GM13977 (cell line): ENCODE results near the gene KBTBD8.

Experiments
- DNase-seq: peaks from one replicate; pipeline ENCODE4 v3.0.0; 2012; ENCODE audit warnings: low spot score
- CTCF ChIP-seq: IDR thresholded peaks from 2 replicates; pipeline ENCODE4 v1.5.1; 2012; ENCODE audit warnings: mild to moderate bottlenecking, control low read depth; ENCODE audit not compliant: insufficient read depth; ENCODE audit errors: extremely low read depth, missing control alignments
- in situ Hi-C: fragments of 300-500 bp; cut with MboI; formaldehyde crosslinking; loops from one replicate; pipeline ENCODE4 v1.12.0; 2022; ENCODE audit warnings: low sequenced_read_pairs, low pct_unique_long_range_greater_than_20kb, mixed read lengths, inconsistent platforms; ENCODE audit not compliant: unreplicated experiment

KBTBD8 gene

DNA sequence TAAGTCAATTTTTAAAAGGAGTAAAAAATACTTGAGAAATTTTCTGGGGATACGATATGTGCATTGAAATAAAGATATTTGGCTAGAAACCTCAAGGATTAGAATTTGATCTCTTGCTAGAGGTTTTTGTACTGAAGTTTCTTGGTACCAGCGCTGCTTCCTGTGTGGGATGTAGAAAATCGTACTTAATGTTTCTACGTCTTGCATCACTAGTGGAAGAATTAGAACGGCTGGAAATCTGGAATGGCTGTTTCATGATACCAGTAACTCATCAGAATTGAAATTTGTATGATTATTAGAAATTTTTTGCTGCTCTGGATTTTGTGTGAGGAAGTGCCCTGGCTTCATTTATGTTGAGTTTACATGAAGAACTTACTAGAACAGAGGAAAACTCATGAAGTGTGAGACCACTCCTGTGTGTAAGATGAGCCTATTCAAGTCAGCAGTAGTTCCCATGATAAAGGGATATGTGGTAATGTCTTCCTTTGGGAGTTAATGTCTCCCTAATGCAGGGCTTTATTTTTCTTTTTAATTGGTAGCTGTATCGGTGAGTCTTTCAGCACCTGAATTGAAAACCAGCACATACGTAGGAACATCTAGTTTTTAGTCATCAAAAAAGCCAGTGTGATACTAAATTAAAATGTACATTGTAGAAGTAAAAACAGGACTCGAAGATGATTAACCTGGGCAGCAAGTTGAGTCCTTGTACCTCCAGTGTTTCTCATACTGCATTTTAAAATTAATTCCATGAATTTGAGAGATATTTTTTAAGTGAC, 3.2 kb downstream of the KBTBD8 start:
- no peak for TF ChIP-seq CTCF
- no peak for DNase-seq
- in situ Hi-C loops = no loop called here

DNA sequence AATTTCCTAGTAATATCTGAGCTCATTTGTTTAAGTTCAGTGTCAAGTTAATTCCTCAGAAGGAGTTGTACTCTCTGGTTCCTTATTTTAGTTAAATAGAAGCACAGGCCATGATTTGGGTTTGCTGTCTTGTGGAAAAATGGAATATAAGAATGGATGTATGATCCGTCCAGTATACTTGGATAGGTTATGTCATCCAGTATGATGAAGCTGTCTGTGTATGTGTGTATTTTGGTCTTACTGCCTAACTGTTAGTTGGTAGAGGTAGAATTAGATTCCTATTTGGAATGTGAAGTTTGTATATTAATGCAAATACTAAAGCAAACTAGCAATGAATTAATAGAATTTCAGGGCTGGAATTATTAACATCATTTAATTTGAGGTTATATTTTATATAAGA, 7.9 kb downstream of the KBTBD8 start:
- in situ Hi-C loops = no loop called here
- TF ChIP-seq CTCF = no peak
- no peak for DNase-seq

DNA sequence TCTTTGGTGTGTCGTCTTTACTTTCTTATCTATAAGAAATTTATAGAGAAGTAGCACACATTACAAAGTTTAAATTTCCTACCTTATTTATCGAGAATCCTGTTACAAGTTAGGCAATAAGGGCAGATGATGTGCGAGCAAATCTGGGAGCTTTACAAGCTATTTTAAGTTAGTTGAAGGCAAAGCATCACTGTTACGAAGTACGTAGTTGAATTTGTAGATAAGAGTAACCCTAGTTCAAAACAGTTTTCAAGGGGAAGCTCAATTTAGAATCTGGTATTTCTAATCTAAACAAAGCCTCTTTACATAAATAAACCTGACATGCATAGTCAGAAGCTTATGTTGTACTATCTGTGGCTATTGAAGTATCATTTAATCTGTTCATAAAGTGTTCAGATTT, 8.4 kb downstream of the KBTBD8 start:
- DNase-seq = no peak
- no peak for TF ChIP-seq CTCF
- in situ Hi-C loops = no loop called here

GRCh38 chr3:67008388-67008787, 10.3 kb downstream of the KBTBD8 start:
- no peak for DNase-seq
- in situ Hi-C loops = no loop called here
- no peak for TF ChIP-seq CTCF

GRCh38 chr3:67009716-67010115, 11.6 kb downstream of the KBTBD8 start:
- in situ Hi-C loops = no loop called here

DNA sequence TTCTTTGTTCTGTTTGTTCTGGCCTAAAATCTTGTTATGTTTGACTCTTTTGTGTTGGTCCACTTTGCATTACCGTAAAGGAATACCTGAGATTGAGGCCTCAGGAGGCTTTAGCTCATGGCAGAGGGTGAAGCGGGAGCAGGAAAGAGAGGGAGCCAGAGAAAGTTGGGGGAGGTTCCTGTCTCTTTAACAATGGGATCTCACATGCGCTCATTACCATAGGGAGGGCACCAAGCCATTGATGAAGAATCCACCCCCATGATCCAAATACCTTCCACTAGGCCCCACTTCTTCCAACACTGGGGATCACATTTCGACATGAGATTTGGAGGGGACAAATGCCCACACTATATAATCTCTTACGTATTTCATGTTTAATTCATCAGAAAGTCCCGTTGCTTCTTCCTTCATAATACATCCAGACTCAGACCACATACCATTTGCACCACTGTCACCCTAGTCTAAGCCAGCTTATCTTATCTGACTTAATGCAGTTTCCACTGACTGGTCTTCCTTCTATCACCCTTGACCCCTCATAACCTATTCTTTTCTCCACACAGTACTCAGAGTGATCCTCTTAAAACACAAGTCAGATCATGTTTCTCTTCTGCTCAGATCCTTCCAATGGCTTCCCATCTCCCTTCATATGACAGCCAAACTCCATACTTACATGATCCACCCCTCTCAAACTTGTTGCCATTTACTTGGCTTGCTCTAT, 13.5 kb downstream of the KBTBD8 start:
- DNase-seq = no peak
- in situ Hi-C loops = no loop called here
- TF ChIP-seq CTCF = no peak

More at GRCh38 chr3:67009716-67010115, 11.6 kb downstream of the KBTBD8 start:
- no peak for DNase-seq
- no peak for TF ChIP-seq CTCF
